ENCODE measurements around the gene FAM184A.

The FAM184A gene

GRCh38 chr6:118982575-118982911 lies 95.9 kb downstream of the FAM184A start:
- TF ChIP-seq, protein P1, sequence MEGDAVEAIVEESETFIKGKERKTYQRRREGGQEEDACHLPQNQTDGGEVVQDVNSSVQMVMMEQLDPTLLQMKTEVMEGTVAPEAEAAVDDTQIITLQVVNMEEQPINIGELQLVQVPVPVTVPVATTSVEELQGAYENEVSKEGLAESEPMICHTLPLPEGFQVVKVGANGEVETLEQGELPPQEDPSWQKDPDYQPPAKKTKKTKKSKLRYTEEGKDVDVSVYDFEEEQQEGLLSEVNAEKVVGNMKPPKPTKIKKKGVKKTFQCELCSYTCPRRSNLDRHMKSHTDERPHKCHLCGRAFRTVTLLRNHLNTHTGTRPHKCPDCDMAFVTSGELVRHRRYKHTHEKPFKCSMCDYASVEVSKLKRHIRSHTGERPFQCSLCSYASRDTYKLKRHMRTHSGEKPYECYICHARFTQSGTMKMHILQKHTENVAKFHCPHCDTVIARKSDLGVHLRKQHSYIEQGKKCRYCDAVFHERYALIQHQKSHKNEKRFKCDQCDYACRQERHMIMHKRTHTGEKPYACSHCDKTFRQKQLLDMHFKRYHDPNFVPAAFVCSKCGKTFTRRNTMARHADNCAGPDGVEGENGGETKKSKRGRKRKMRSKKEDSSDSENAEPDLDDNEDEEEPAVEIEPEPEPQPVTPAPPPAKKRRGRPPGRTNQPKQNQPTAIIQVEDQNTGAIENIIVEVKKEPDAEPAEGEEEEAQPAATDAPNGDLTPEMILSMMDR (IDR thresholded peaks at IDR 0.05; ENCODE audit: low read depth, low read length), result no peak
- in situ Hi-C loops (cut with HindIII; ENCODE audit: low sequenced_read_pairs), result no loop called here
- H3K4me3 ChIP-seq (ENCODE audit: low read depth, low read length), result no peak overlapping the region
- no peak for DNase-seq (ENCODE audit: low read depth, low spot score)

- TF ChIP-seq, protein P1 (IDR thresholded peaks at IDR 0.05; ENCODE audit: low read depth, low read length), result no peak
- in situ Hi-C loops (cut with HindIII; ENCODE audit: low sequenced_read_pairs), result no loop called here
- no peak for DNase-seq (ENCODE audit: low read depth, low spot score)
- no peak overlapping the region for H3K4me3 ChIP-seq (ENCODE audit: low read depth, low read length)
These were observed 96.4 kb downstream of the FAM184A start for GRCh38 chr6:118981884-118982574.

DNA sequence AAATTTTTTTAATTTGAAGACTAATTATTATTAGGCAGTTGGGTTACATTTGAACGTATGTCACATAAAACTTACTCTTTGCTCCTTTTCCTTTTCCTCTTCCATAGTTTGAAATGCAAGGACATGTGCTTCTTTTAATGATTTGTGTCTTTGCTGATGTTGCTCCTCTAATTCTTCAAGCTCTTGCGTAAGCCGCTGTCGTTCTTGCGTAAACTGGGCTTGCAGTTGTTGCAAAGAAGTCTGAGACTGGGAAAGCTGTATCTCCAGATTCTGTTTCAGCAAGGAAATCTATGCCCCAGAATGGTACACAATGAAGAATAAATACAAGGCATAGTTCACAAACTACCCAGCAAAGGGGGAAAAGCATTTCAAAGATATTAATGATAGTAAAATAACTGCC lies 98.4 kb downstream of the FAM184A start:
- in situ Hi-C loops (cut with HindIII; ENCODE audit: low sequenced_read_pairs), result no loop called here
- DNase-seq (ENCODE audit: low read depth, low spot score), result no peak
- no peak overlapping the region for H3K4me3 ChIP-seq (ENCODE audit: low read depth, low read length)
- TF ChIP-seq, protein P1 (IDR thresholded peaks at IDR 0.05; ENCODE audit: low read depth, low read length), result no peak

DNA sequence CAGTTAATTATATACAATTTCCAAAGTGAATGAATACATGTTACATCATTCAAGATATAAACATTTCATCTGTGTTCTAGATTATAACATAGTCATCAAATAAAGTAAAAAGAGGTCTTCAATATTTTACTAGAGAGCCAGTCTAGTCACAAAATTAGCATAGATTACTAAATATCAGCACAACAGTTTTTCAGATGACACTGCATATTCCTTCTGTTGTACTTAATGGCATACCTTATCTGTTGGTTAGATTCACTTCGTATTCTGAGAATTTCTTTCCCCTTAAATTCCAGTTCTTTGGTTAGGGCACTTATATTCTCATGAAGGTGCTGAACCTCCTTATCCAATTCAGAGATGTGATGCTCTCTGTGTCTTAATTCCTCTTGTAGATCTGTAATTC lies 103.7 kb downstream of the FAM184A start:
- TF ChIP-seq, protein P1 (IDR thresholded peaks at IDR 0.05; ENCODE audit: low read depth, low read length), result no peak
- no peak overlapping the region for H3K4me3 ChIP-seq (ENCODE audit: low read depth, low read length)
- in situ Hi-C loops (cut with HindIII; ENCODE audit: low sequenced_read_pairs), result no loop called here
- DNase-seq (ENCODE audit: low read depth, low spot score), result no peak

- DNase-seq (ENCODE audit: low read depth, low spot score), result no peak
- TF ChIP-seq, protein P1 (IDR thresholded peaks at IDR 0.05; ENCODE audit: low read depth, low read length), result no peak
- H3K4me3 ChIP-seq (ENCODE audit: low read depth, low read length), result no peak overlapping the region
- in situ Hi-C loops (cut with HindIII; ENCODE audit: low sequenced_read_pairs), result no loop called here
These were observed 106.8 kb downstream of the FAM184A start for GRCh38 chr6:118971682-118972081.

GRCh38 chr6:118970866-118971265 lies 107.6 kb downstream of the FAM184A start:
- in situ Hi-C loops (cut with HindIII; ENCODE audit: low sequenced_read_pairs), result no loop called here

More at GRCh38 chr6:118970866-118971265, 107.6 kb downstream of the FAM184A start:
- TF ChIP-seq, protein P1 (IDR thresholded peaks at IDR 0.05; ENCODE audit: low read depth, low read length), result no peak
- no peak for DNase-seq (ENCODE audit: low read depth, low spot score)
- H3K4me3 ChIP-seq (ENCODE audit: low read depth, low read length), result no peak overlapping the region
